Activated CD4-positive, alpha-beta T cell treated with anti-CD3 and anti-CD28 coated beads for 36 hours (primary cell): ENCODE data around the gene SCMH1. TPM values are rescaled to one million over a fixed set of nuclear protein-coding genes. Genes with fewer than 3 reads are reported as not detected.
A peak's percentile ranks its signal among the peaks of the same experiment; 100 is the strongest.
"Not testable (repeated sequence)": the region's sequence is repeated elsewhere in the genome, so short reads cannot be mapped to it uniquely, and the experiment has no call there.

Source experiments
- ATAC-seq: fragments of 200-7000 bp; cut with Tn5 transposase; one replicate; pipeline ENCODE4 v1.10.0; 2021; ENCODE audit warnings: mild to moderate bottlenecking, moderate library complexity
- CTCF ChIA-PET: fragments of 350-600 bp; sonication (Branson Sonifier 250); formaldehyde crosslinking; loops from one replicate; lab custom pipeline; 2021; ENCODE audit warnings: antibody characterized with exemption; lab: Charles Lee
- POLR2A ChIA-PET: fragments of 350-600 bp; sonication (Branson Sonifier 250); formaldehyde crosslinking; loops from one replicate; lab custom pipeline; 2021; ENCODE audit warnings: antibody characterized with exemption, inconsistent platforms; lab: Charles Lee
- DNase-seq: peaks from one replicate; pipeline ENCODE4 v3.0.0-alpha.2; 2020
- H3K27ac Mint-ChIP-seq: one replicate; pipeline ENCODE4 v1.8.0; 2021; ENCODE audit warnings: mixed read lengths
- H3K27me3 Mint-ChIP-seq: one replicate; pipeline ENCODE4 v1.8.0; 2021; ENCODE audit warnings: mixed read lengths
- H3K36me3 Mint-ChIP-seq: one replicate; pipeline ENCODE4 v1.8.0; 2021; ENCODE audit warnings: low read depth, mixed read lengths
- H3K4me1 Mint-ChIP-seq: one replicate; pipeline ENCODE4 v1.8.0; 2021; ENCODE audit warnings: mixed read lengths
- H3K4me3 Mint-ChIP-seq: one replicate; pipeline ENCODE4 v1.8.0; 2021; ENCODE audit warnings: mild to moderate bottlenecking, moderate library complexity, mixed read lengths
- H3K9me3 Mint-ChIP-seq: one replicate; pipeline ENCODE4 v1.8.0; 2021; ENCODE audit warnings: low read depth, mixed read lengths
- intact Hi-C, 2 experiments: fragments of 100-400 bp; cut with DNase I in 1 of 2; cut with micrococcal nuclease in 1 of 2; formaldehyde crosslinking; loops; one replicate each; pipeline versions ENCODE4 v1.14.2 to v1.15.1; 2022 to 2024; cut with DNase I, micrococcal nuclease
- total RNA-seq, 2 experiments: library from RNA; stranded (reverse); gene quantifications; one replicate each; pipeline ENCODE4 v1.2.3, GENCODE V29; 2021

SCMH1 gene
- total RNA-seq, 2 experiments from 2014 or later: 23.7 to 31.0 TPM

GRCh38 chr1:41277371-41277975 lies 35.4 kb upstream of the SCMH1 start:
- ATAC-seq: no peak
- ChIA-PET CTCF (no interaction called here), POLR2A (no interaction called here)
- intact Hi-C loops: no loop called here
- H3K36me3 Mint-ChIP-seq: no peaks in the 10 kb centered on the region
- no peaks in the 10 kb centered on the region for H3K4me1 Mint-ChIP-seq
- H3K4me3 Mint-ChIP-seq: no peak overlapping the region
- DNase-seq: no peak
- no peaks in the 10 kb centered on the region for H3K9me3 Mint-ChIP-seq
- H3K27me3 Mint-ChIP-seq: peaks cover 14% of the 10 kb centered on the region
- no peak overlapping the region for H3K27ac Mint-ChIP-seq

GRCh38 chr1:41275831-41276230 lies 33.7 kb upstream of the SCMH1 start:
- POLR2A ChIA-PET: no interaction called here
- CTCF ChIA-PET: interaction anchor here (0.8 to 1.2 kb wide), 2 partner anchors 16 to 43 kb away, joined by 3 read pairs; no protein-coding TSS in a partner anchor
- Mint-ChIP-seq H3K36me3 (no peaks in the 10 kb centered on the region), H3K27ac (no peak overlapping the region), H3K9me3 (no peaks in the 10 kb centered on the region), H3K27me3 (peaks cover 11% of the 10 kb centered on the region), H3K4me3 (no peak overlapping the region), H3K4me1 (no peaks in the 10 kb centered on the region)
- ATAC-seq: no peak
- intact Hi-C loops: no loop called here
- no peak for DNase-seq

GRCh38 chr1:41274752-41275545 lies 32.8 kb upstream of the SCMH1 start:
- intact Hi-C loops: no loop called here
- H3K36me3 Mint-ChIP-seq: no peaks in the 10 kb centered on the region
- no peaks in the 10 kb centered on the region for H3K4me1 Mint-ChIP-seq
- POLR2A ChIA-PET: no interaction called here
- DNase-seq (no peak), ATAC-seq (no peak)
- no peak overlapping the region for H3K4me3 Mint-ChIP-seq
- H3K9me3 Mint-ChIP-seq: no peaks in the 10 kb centered on the region
- H3K27me3 Mint-ChIP-seq: peaks cover 11% of the 10 kb centered on the region
- H3K27ac Mint-ChIP-seq: no peak overlapping the region
- CTCF ChIA-PET: interaction anchor here (0.8 kb wide), 1 partner anchor 15 kb away, joined by 3 read pairs; no protein-coding TSS in a partner anchor

- ATAC-seq (no peak), DNase-seq (no peak)
- Mint-ChIP-seq H3K27me3 (peaks cover 11% of the 10 kb centered on the region), H3K4me3 (no peak overlapping the region), H3K4me1 (no peaks in the 10 kb centered on the region), H3K9me3 (no peaks in the 10 kb centered on the region), H3K27ac (no peak overlapping the region), H3K36me3 (no peaks in the 10 kb centered on the region)
- ChIA-PET POLR2A (no interaction called here), CTCF (interaction anchor here (0.7 to 1.2 kb wide), 2 partner anchors 10 to 159 kb away, joined by 3 read pairs; no protein-coding TSS in a partner anchor)
- intact Hi-C loops: no loop called here
Measured at GRCh38 chr1:41272601-41273000, 30.5 kb upstream of the SCMH1 start.

GRCh38 chr1:41268154-41268770 lies 26.2 kb upstream of the SCMH1 start:
- Mint-ChIP-seq H3K36me3 (no peaks in the 10 kb centered on the region), H3K9me3 (no peaks in the 10 kb centered on the region), H3K4me1 (no peaks in the 10 kb centered on the region), H3K27me3 (peaks cover 9% of the 10 kb centered on the region), H3K4me3 (no peak overlapping the region), H3K27ac (no peak overlapping the region)
- ChIA-PET CTCF (interaction anchor here (0.6 to 1.2 kb wide), 2 partner anchors 14 to 905 kb away, joined by 3 to 5 read pairs; no protein-coding TSS in a partner anchor), POLR2A (no interaction called here)
- intact Hi-C loops: loop anchor here (1.0 to 5.0 kb wide), 3 partner anchors 54 to 164 kb away; no protein-coding TSS in a partner anchor
- ATAC-seq: peak; percentile 57
- peak; percentile 80 for DNase-seq

- no peak overlapping the region for H3K4me3 Mint-ChIP-seq
- ATAC-seq (no peak), DNase-seq (no peak)
- no peak overlapping the region for H3K27ac Mint-ChIP-seq
- peaks cover 2% of the 10 kb centered on the region for H3K27me3 Mint-ChIP-seq
- ChIA-PET POLR2A (no interaction called here), CTCF (interaction anchor here (0.7 to 1.8 kb wide), 4 partner anchors 161 to 347 kb away, joined by 3 to 4 read pairs (median 4); no protein-coding TSS in a partner anchor)
- intact Hi-C loops: no loop called here
- no peaks in the 10 kb centered on the region for H3K9me3 Mint-ChIP-seq
- no peaks in the 10 kb centered on the region for H3K36me3 Mint-ChIP-seq
- no peaks in the 10 kb centered on the region for H3K4me1 Mint-ChIP-seq
Measured at GRCh38 chr1:41261926-41262618, 20.0 kb upstream of the SCMH1 start.

GRCh38 chr1:41260768-41261167 lies 18.7 kb upstream of the SCMH1 start:
- ATAC-seq (no peak), DNase-seq (no peak)
- no peak overlapping the region for H3K27ac Mint-ChIP-seq
- H3K9me3 Mint-ChIP-seq: no peaks in the 10 kb centered on the region
- H3K27me3 Mint-ChIP-seq: peaks cover 5% of the 10 kb centered on the region
- POLR2A ChIA-PET: no interaction called here
- H3K4me3 Mint-ChIP-seq: no peak overlapping the region
- intact Hi-C loops: no loop called here
- CTCF ChIA-PET: interaction anchor here (1.0 to 1.8 kb wide), 2 partner anchors 15 to 162 kb away, joined by 3 to 4 read pairs; no protein-coding TSS in a partner anchor
- no peaks in the 10 kb centered on the region for H3K4me1 Mint-ChIP-seq
- no peaks in the 10 kb centered on the region for H3K36me3 Mint-ChIP-seq

GRCh38 chr1:41259221-41259620 lies 17.1 kb upstream of the SCMH1 start:
- Mint-ChIP-seq H3K27ac (no peak overlapping the region), H3K27me3 (peaks cover 10% of the 10 kb centered on the region), H3K4me1 (no peaks in the 10 kb centered on the region), H3K36me3 (no peaks in the 10 kb centered on the region), H3K9me3 (peaks cover 4% of the 10 kb centered on the region), H3K4me3 (no peak overlapping the region)
- POLR2A ChIA-PET: interaction anchor here (0.6 kb wide), 1 partner anchor 14 kb away, joined by 3 read pairs; no protein-coding TSS in a partner anchor
- DNase-seq (no peak), ATAC-seq (no peak)
- CTCF ChIA-PET: interaction anchor here (1.0 kb wide), 1 partner anchor 159 kb away, joined by 3 read pairs; no protein-coding TSS in a partner anchor
- intact Hi-C loops: no loop called here

GRCh38 chr1:41255978-41256377 lies 13.9 kb upstream of the SCMH1 start:
- no peak overlapping the region for H3K4me3 Mint-ChIP-seq
- peaks cover 25% of the 10 kb centered on the region for H3K27me3 Mint-ChIP-seq
- H3K9me3 Mint-ChIP-seq: peaks cover 4% of the 10 kb centered on the region
- ChIA-PET CTCF (interaction anchor here (0.8 to 1.3 kb wide), 2 partner anchors 12 to 51 kb away, joined by 3 to 4 read pairs; no protein-coding TSS in a partner anchor), POLR2A (no interaction called here)
- DNase-seq: no peak
- intact Hi-C loops: no loop called here
- H3K4me1 Mint-ChIP-seq: no peaks in the 10 kb centered on the region
- no peak for ATAC-seq
- H3K36me3 Mint-ChIP-seq: no peaks in the 10 kb centered on the region
- no peak overlapping the region for H3K27ac Mint-ChIP-seq

GRCh38 chr1:41251120-41251519 lies 9.0 kb upstream of the SCMH1 start:
- CTCF ChIA-PET: interaction anchor here (0.9 to 1.4 kb wide), 3 partner anchors 9 to 72 kb away, joined by 3 to 4 read pairs (median 3); partner anchors contain the start of gene SCMH1
- H3K4me3 Mint-ChIP-seq, intact Hi-C loops, H3K27ac Mint-ChIP-seq, DNase-seq, POLR2A ChIA-PET, ATAC-seq, H3K4me1 Mint-ChIP-seq, H3K36me3 Mint-ChIP-seq, H3K9me3 Mint-ChIP-seq: not testable (repeated sequence)
- peaks cover 20% of the 10 kb centered on the region for H3K27me3 Mint-ChIP-seq
